ENCODE data around the gene THRB.

The THRB gene

DNA sequence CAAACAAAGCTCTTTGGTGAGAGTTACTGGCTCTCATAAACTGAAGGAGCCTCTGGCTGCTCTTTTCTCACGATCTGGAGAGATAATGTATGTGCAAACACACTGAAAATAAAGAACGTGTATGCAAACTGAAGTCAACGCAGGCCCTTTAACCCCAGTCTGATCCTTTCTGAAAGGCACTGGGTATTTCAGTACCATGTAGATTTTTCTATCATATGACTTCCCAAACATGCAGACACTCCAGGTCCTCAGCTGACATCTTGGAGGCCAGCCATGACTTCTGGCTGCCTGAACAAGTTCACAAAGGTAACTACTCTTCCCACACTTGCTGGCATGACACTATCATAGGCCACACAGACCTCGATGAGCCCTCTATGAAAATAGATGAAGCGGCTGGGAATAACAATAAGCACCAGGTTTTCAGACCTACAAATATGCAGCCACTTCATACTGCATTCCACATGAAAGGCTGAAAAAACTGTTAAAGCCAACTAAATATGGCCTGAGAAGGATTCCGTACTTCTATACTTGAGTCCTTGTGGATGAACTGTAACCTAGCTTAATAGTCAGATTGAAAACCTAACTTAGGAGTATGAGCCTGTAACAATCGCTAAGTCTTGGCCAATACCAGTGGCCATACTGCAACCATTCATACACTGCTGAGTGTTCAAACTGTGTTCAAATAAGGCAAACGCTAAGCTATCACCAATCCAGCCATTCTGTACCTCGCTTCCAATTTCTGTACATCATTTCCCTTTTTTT is 121.3 kb downstream of the THRB start:
- no peak for DNase-seq

- no peak for DNase-seq
Measured at GRCh38 chr3:24372559-24373197, 122.0 kb downstream of the THRB start.

DNA sequence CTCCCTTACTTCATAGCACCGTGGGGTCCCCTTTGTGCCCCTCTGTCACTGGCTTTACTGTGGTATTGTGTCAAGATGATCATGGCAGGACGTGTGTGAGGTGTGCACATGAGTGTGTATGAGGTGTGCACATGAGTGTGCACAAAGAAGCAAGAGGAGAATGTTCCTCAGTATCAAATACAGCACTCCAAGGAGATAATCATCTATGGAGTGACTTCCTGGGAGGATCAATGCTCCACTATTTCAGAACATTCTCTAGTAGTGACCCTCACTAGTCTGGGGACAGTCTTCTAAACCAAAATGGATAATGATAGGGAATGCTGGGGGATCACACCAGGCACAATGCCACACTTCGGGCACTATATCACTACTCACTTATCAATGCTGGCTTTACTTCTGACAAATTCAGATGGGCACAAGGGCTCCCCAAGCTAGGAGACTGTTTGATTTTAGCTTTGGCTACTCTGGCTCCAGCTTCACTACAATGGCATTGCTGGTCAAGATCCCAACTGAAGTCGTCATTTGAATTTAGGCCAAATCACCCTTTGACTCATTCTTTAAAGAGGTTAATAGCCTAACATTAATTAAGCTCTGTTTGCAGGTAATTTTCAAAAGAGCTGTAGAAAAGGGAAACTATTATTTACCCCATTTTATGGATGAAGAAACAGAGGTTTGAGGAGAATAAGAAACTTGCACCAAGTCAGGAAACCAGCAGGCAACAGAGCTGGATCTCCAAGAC is 124.1 kb downstream of the THRB start:
- no peak for DNase-seq

- DNase-seq = no peak
Measured at GRCh38 chr3:24368605-24369004, 126.0 kb downstream of the THRB start.

DNA sequence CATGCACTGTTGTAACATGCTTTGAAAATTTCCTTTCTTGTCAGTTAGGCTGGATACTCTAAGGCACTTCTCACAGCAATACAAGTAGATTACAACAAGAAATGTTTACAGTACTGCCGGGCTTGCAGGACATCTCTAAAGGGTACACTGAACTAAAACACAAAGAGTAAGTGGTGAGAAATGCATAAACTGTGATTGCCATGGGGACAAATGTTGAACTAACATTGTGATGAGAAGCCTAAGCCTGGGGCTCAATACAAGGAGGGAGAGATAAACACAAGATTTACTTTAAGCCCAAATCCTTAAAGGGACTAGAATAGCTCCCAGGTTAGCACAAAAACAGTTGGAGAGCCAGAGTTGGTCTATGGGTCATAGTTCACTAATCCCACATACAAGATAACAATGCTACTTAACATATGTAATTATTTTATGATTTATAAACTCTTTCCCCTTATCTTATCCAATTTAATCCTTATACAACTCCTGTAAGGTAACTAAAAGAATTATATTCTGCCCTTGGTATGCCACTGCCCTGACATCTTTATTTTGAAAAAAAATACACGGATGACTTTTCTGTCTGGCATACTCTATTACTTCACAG is 126.9 kb downstream of the THRB start:
- no peak for DNase-seq

GRCh38 chr3:24367216-24367615 is 127.4 kb downstream of the THRB start:
- no peak for DNase-seq

DNA sequence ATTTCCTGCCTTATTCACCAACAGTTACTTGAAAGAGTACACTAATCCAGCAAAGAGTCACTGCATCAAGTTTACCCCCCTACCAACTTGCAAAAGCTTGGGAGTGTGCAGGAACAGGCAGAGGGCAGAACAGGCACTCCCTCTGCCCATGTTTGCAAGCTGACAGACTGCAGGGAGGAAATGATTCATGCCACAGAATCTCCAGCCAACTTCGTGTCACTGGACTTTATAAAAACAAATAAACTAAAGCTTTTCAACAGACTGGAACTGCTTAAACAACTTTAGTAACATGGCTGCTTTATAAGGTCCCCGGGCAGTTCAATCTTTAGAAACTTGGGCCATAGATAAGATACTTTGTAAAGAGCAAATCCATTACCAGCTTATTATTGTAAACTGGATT is 129.5 kb downstream of the THRB start:
- no peak for DNase-seq

DNA sequence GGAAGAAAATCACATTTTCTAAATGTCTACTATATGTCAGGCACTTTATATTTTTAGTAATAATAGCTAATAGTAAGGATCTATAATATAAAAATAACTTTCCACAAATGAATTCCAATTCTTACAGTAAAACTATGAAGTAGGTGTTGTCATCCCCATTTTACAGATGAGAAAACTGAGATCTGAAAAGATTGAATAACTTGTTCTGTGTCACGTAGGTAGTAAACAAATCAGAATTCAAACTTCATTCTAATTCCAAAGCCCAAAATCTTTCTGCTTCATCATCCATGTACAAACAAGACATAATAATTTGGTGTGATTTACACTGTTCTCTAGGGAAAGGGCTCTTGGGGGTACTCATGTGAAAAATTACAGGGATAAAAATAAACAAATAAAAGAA is 130.3 kb downstream of the THRB start:
- no peak for DNase-seq

DNA sequence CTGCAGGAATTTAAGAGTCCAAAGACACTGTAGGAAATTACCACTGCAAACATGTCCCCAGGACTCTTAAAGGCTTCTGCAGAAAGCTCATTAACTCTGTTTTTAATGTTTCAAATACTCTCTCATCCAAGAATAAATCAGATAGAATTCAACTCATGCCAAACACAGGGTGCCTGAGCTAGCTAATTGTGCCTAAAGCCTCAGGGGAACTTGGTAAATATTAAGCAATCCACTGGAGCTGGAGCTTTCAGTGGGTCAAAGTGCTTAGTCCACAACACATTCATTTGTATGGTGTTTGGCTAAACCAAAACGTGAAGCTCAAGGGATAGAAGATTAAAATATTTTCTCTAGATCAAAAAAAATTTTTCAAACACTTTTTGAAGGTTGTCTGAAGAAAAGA is 131.4 kb downstream of the THRB start:
- no peak for DNase-seq

DNA sequence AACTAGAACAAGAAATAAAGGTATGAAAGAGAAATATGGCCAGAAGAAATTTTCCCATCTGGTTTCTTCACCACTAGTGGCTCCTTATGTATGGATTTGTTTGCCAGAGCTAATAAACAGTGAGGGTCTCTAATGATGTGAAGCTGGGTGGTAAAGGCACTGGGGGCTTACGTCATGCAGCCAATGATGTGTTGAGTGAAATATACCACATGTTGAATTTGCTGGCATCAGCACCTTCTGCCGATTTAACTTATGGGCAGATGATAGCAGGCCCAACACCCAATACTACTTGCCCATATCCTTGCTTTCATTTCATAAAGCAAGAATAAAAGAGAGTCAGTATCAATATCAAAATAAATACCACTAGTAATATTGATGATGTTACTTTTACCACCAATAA is 133.0 kb downstream of the THRB start:
- no peak for DNase-seq

- DNase-seq = no peak
Measured at GRCh38 chr3:24360957-24361356, 133.7 kb downstream of the THRB start.

DNA sequence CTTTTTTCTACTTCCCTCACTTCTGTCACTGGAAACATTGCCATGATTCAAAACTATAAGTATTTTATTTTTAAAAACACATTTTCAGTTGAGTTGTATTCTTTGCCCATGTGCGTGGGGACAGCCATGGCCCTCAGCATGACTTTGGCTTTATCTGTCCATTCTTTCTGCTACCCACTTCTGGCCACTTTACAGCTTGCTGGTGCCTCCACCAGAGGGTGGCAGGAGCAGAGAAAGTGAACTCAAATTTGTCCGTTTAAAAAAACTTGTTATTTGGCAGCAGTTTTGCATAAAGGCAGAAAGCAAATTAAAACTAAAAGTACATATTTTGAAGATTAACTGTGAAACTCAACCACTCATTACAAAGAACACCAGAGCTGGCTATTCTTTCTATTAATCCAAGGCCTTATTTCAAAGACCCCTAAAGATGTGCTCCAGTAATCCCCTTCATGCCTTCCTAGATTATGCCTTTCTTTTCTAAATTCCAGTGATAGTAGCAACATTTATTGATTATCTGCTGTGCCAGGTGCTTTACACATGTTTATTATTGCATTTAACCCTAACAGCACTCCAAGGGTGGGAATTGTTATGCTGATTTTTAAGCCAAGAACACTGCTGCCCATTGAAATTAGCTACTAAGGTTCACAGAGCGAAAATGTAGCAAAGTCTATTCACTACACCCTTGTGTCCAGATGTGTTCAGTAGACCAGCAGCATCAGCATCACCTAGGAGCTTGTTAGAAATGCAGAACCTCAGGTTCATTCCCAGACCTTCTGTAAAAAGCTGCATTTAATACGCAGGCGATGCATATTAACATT is 134.8 kb downstream of the THRB start:
- DNase-seq = no peak

DNA sequence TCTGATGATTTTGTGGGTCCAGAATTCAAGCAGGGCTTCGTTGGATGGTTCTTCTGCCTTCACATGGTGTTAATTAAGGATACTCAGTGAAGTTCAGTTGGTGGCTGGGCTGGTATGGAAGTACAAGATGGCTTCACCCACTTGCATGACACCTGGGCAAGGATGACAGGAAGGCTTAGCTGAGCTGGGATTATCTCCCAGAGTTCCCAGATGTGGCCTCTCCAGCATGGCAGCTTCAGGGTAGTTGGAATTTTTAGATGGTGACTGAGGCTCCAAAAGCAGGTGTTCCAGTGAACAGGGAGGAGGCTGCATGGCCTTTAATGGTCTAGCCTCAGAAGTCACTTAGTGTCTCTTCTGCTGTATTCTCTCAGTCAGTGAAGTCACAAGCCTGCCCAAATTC is 135.5 kb downstream of the THRB start:
- no peak for DNase-seq

DNA sequence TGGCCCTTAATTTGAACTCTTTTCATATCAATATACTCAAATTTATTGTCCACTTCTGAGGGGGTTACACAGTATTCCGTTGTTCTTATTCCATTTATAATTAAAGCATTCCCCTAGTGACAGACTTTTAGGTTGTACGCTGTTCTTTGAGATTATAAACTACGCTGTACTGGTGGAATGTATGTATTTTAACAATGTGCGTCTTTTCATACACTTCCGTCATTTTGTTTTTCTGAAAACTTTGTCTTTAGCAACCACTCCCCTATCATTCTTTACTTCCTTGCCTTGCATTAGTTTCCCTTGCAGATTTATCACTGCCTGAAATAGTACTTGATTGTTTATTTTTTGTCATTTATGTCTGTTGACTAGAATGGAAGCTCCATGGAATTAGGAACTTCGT is 137.0 kb downstream of the THRB start:
- DNase-seq = no peak

DNA sequence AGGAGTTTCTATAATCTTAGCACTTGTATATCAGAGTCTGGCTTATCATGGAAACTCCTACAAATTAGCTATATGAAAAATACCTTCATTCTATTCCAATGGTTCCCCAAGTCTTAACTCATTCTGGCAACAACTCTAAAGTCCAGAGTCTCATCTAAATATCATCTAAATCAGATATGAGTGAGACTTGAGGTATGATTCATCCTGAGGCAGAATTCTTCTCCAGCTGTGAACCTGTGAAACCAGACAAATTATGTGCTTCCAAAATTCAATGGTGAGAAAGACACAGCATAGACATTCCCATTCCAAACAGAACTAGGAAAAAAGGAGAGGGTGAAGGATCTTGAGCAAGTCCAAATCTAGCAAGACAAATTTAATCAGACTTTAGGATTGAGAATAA is 138.8 kb downstream of the THRB start:
- no peak for DNase-seq

- no peak for DNase-seq
Measured at GRCh38 chr3:24354230-24354629, 140.4 kb downstream of the THRB start.

GRCh38 chr3:24352893-24353553 is 141.6 kb downstream of the THRB start:
- no peak for DNase-seq

- DNase-seq = no peak
Measured at GRCh38 chr3:24351779-24352469, 142.7 kb downstream of the THRB start.

DNA sequence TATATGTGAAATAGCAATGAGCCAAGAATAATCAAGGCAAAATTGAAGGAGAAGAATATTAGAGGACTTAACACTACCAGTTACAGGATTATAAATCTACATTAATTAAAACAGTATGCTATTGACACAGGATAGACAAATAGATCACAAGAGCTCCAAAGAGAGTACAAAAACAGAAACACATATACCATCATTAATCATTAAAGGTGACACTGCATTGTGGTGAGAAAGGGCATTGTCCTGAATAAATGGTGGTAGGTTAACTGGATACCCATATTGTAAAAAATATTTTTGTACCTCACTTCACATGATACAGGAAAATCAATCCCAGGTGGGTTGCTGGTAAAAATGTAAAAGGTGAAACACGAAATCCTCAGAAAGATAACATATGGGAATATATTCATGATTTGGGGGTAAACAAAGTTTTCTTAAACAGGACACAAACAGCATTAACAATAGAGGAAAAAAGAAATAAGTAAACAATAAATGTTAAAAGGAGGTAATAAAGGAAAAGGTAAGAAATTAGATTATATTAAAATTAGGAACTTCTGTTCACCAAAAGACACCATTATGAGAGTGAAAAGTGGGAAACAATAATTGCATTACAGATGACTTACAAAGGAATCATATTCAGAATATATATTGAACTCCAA is 145.2 kb downstream of the THRB start:
- DNase-seq = no peak

- DNase-seq = no peak
Measured at GRCh38 chr3:24348348-24348747, 146.3 kb downstream of the THRB start.
